K562 (cell line): Measurements from ENCODE around the gene EPN3. TPM values are rescaled to one million over a fixed set of nuclear protein-coding genes. Genes with fewer than 3 reads are reported as not detected.
A peak's percentile ranks its signal among the peaks of the same experiment; 100 is the strongest.

ENCODE experiments used
- ELK3 ChIP-seq: fragments of 450-650 bp; formaldehyde crosslinking; IDR thresholded peaks from 2 replicates; pipeline ENCODE4 v1.4.0; 2020; ENCODE audit warnings: mild to moderate bottlenecking
- FOS ChIP-seq: IDR thresholded peaks from 3 replicates; pipeline ENCODE4 v1.6.1; 2011; ENCODE audit not compliant: insufficient read length; ENCODE audit errors: extremely low read depth
- IRF9 ChIP-seq: fragments of 450-650 bp; IDR thresholded peaks from 2 replicates; pipeline ENCODE4 v1.6.1; 2016; ENCODE audit warnings: missing biosample characterization, missing genetic modification characterization
- MYC ChIP-seq, 2 experiments: fragments of 250-450 bp in 1 of 2; sonication (Bioruptor Pico) in 1 of 2; IDR thresholded peaks; 2 replicates each; pipeline versions ENCODE4 v1.5.1 to v1.6.1; 2012 to 2021; ENCODE audit warnings: low read depth in 2 of 2, borderline replicate concordance in 1 of 2, improper control_type of control experiment in 1 of 2, low read length in 1 of 2, mild to moderate bottlenecking in 1 of 2, moderate library complexity in 1 of 2
- MYNN ChIP-seq, 2 experiments: sonication (generic); formaldehyde crosslinking in 1 of 2; IDR thresholded peaks; 2 replicates each; pipeline versions ENCODE4 v1.5.0 to v1.6.1; 2016 to 2020; ENCODE audit warnings: antibody characterized with exemption in 1 of 2, missing genetic modification reagents in 1 of 2
- POLR3G ChIP-seq: IDR thresholded peaks from 2 replicates; pipeline ENCODE4 v1.6.1; 2011; ENCODE audit not compliant: insufficient read length, insufficient replicate concordance; ENCODE audit errors: extremely low read depth
- RB1 ChIP-seq: fragments of 450-650 bp; IDR thresholded peaks from 2 replicates; pipeline ENCODE4 v1.6.1; 2017; ENCODE audit warnings: low read depth, mild to moderate bottlenecking
- REST ChIP-seq, 2 experiments: fragments of 450-650 bp; formaldehyde crosslinking in 1 of 2; IDR thresholded peaks; 2 replicates each; pipeline versions ENCODE4 v1.4.0 to v1.6.1; 2014 to 2020; ENCODE audit warnings: mild to moderate bottlenecking in 2 of 2, borderline replicate concordance in 1 of 2, low read depth in 1 of 2
- SRF ChIP-seq, 2 experiments: fragments of 250-450, 450-650 bp in 1 of 2; sonication (Bioruptor Pico) in 1 of 2; sonication (generic) in 1 of 2; formaldehyde crosslinking; IDR thresholded peaks; 2 replicates each; pipeline versions ENCODE4 v1.5.0 to v1.5.1; 2020 to 2022; ENCODE audit warnings: mild to moderate bottlenecking in 1 of 2, missing genetic modification reagents in 1 of 2
- polyA plus RNA-seq, 8 experiments: library from polyadenylated mRNA; depleted of rRNA in 4 of 8; stranded (reverse) in 5 of 8; unstranded in 3 of 8; fragments of >200 nt; fragmentation: Nextera tagmentation in 2 of 8; fragmentation: Illumina TruSeq in 1 of 8; extraction: Ambion mirVana in 2 of 8; extraction: Trizol in 1 of 8; gene quantifications; 2 replicates each; pipeline versions ENCODE4 v1.2.1 to v1.2.3, GENCODE V29; 2011 to 2014; ENCODE audit warnings: inconsistent platforms in 1 of 8, missing spikeins in 1 of 8
- total RNA-seq, 7 experiments: library from RNA; depleted of rRNA in 6 of 7; stranded (reverse); fragments of >200 nt in 6 of 7; fragmentation: Illumina TruSeq in 2 of 7; extraction: Trizol in 2 of 7; gene quantifications; 2 replicates each; pipeline versions ENCODE4 v1.2.1 to v1.2.3, GENCODE V29; 2011 to 2021; ENCODE audit warnings: low replicate concordance in 1 of 7
- TF ChIP-seq, protein P1 (sequence below): fragments of 250-450 bp; sonication (Bioruptor Pico); IDR thresholded peaks from 2 replicates; pipeline ENCODE4 v1.8.0; 2022; ENCODE audit warnings: inconsistent platforms, mild to moderate bottlenecking, moderate library complexity, borderline replicate concordance

EPN3 gene
- total and polyA plus RNA-seq, 9 of the 15 experiments (the other 6 are each of a cell fraction or from before 2014, with no cell fraction given), result 0.16 TPM; not detected in 8

- TF ChIP-seq, protein P1, sequence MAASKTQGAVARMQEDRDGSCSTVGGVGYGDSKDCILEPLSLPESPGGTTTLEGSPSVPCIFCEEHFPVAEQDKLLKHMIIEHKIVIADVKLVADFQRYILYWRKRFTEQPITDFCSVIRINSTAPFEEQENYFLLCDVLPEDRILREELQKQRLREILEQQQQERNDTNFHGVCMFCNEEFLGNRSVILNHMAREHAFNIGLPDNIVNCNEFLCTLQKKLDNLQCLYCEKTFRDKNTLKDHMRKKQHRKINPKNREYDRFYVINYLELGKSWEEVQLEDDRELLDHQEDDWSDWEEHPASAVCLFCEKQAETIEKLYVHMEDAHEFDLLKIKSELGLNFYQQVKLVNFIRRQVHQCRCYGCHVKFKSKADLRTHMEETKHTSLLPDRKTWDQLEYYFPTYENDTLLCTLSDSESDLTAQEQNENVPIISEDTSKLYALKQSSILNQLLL, result no peak
- TF ChIP-seq FOS, result no peak
- TF ChIP-seq ELK3 (CRISPR knock-in tag), result no peak
- TF ChIP-seq MYNN (IDR thresholded peaks at IDR 0.05), result no peak
- no peak for TF ChIP-seq MYNN (CRISPR knock-in tag; IDR thresholded peaks at IDR 0.05)
- TF ChIP-seq SRF (CRISPR knock-in tag; IDR thresholded peaks at IDR 0.05), result no peak
- 0 out of 2 replicates have a peak, but pooled peaks have one; percentile 22 for TF ChIP-seq MYC (IDR thresholded peaks at IDR 0.05; ENCODE audit: low read depth, low read length)
- no peak for TF ChIP-seq MYC (CRISPR knock-in tag; IDR thresholded peaks at IDR 0.05; ENCODE audit: borderline replicate concordance, low read depth)
- TF ChIP-seq REST (IDR thresholded peaks at IDR 0.05; ENCODE audit: borderline replicate concordance), result peak; percentile 83
- TF ChIP-seq REST (CRISPR knock-in tag; IDR thresholded peaks at IDR 0.05; ENCODE audit: low read depth), result no peak
- peak; percentile 64 for TF ChIP-seq RB1
- TF ChIP-seq POLR3G, result no peak
- no peak for TF ChIP-seq IRF9 (tag)
Measured at GRCh38 chr17:50541716-50542688, 9.5 kb downstream of the EPN3 start (continued).
